Activated naive CD8-positive, alpha-beta T cell (primary cell): ENCODE results near the gene CCDC74B.
"Not testable (repeated sequence)": the region's sequence is repeated elsewhere in the genome, so short reads cannot be mapped to it uniquely, and the experiment has no call there.

ENCODE experiments used
- H3K27ac Mint-ChIP-seq: one replicate; pipeline ENCODE4 v1.8.0; 2021; ENCODE audit warnings: mixed read lengths
- H3K27me3 Mint-ChIP-seq: one replicate; pipeline ENCODE4 v1.8.0; 2021; ENCODE audit warnings: mixed read lengths
- H3K36me3 Mint-ChIP-seq: one replicate; pipeline ENCODE4 v1.8.0; 2021; ENCODE audit warnings: mixed read lengths
- H3K4me1 Mint-ChIP-seq: one replicate; pipeline ENCODE4 v1.8.0; 2021; ENCODE audit warnings: low read depth, mixed read lengths
- H3K4me3 Mint-ChIP-seq: one replicate; pipeline ENCODE4 v1.8.0; 2021; ENCODE audit warnings: mild to moderate bottlenecking, mixed read lengths
- H3K9me3 Mint-ChIP-seq: one replicate; pipeline ENCODE4 v1.8.0; 2021; ENCODE audit warnings: low read depth, mixed read lengths

The CCDC74B gene

GRCh38 chr2:130142396-130143265 lies 2.3 kb downstream of the CCDC74B start:
- H3K27me3 Mint-ChIP-seq, H3K4me1 Mint-ChIP-seq, H3K36me3 Mint-ChIP-seq, H3K9me3 Mint-ChIP-seq, H3K27ac Mint-ChIP-seq: not testable (repeated sequence)
- peak overlapping the region; percentile 74 for H3K4me3 Mint-ChIP-seq

DNA sequence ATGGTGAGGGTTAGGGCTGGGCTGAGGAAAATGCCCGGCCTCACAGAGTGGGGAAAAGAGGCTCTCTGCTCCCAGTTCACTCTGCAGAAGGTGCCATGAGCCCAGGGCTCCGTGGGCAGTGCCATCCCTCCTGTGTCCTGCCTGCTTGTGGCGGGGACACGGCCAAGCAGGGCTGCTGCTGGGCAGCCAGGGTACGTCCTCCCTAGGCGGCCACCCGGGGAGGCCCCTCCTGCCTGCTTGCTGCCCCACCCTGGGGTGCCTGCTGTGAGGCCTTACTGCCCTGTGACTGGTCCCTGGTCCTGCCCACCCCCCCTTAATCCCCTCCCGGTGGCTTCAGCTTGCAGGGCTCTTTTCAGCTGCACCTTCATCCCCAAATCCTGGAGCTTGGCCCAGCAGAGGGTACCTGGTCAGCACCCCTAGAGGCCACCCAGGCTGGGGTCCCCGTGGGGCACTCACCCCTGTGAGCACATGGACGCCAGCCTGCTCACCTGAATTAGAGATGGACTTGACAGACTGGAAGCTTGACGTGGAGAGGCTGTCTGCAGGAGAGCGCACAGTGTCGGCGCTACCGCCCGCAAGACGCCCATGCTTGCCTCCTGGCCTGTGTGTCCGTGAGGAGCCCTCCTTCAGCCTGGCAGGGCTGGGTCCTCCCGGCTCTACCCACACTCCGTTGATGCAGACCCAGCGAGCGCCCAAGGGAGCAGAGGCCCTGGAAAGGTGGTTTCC lies 3.1 kb downstream of the CCDC74B start:
- not testable (repeated sequence) for H3K36me3 Mint-ChIP-seq, H3K4me3 Mint-ChIP-seq, H3K27ac Mint-ChIP-seq, H3K27me3 Mint-ChIP-seq, H3K9me3 Mint-ChIP-seq, H3K4me1 Mint-ChIP-seq

GRCh38 chr2:130141002-130141401 lies 3.9 kb downstream of the CCDC74B start:
- H3K4me1 Mint-ChIP-seq, H3K36me3 Mint-ChIP-seq, H3K9me3 Mint-ChIP-seq, H3K27ac Mint-ChIP-seq, H3K27me3 Mint-ChIP-seq, H3K4me3 Mint-ChIP-seq: not testable (repeated sequence)

DNA sequence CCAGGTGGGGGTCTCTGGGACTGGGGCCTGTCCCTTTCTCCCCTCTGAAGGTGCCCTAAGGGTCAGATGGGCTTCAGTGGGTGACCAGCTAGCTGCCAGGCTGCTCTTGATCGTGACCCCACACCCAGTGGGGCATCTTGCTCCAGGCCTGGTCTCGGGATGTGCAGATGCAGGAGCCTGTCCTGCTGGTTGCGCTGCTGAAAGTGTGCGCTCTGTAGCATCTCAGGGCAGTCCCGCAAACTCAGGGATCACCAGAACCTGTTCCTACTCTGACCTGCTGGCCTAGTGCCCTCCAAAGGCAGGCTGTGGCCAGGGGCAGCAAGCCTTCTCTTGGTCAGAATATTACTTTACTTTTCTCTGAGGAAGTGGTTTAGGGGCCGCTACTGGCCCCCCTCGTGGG lies 4.4 kb downstream of the CCDC74B start:
- not testable (repeated sequence) for H3K9me3 Mint-ChIP-seq, H3K4me3 Mint-ChIP-seq, H3K4me1 Mint-ChIP-seq, H3K27ac Mint-ChIP-seq, H3K27me3 Mint-ChIP-seq, H3K36me3 Mint-ChIP-seq

DNA sequence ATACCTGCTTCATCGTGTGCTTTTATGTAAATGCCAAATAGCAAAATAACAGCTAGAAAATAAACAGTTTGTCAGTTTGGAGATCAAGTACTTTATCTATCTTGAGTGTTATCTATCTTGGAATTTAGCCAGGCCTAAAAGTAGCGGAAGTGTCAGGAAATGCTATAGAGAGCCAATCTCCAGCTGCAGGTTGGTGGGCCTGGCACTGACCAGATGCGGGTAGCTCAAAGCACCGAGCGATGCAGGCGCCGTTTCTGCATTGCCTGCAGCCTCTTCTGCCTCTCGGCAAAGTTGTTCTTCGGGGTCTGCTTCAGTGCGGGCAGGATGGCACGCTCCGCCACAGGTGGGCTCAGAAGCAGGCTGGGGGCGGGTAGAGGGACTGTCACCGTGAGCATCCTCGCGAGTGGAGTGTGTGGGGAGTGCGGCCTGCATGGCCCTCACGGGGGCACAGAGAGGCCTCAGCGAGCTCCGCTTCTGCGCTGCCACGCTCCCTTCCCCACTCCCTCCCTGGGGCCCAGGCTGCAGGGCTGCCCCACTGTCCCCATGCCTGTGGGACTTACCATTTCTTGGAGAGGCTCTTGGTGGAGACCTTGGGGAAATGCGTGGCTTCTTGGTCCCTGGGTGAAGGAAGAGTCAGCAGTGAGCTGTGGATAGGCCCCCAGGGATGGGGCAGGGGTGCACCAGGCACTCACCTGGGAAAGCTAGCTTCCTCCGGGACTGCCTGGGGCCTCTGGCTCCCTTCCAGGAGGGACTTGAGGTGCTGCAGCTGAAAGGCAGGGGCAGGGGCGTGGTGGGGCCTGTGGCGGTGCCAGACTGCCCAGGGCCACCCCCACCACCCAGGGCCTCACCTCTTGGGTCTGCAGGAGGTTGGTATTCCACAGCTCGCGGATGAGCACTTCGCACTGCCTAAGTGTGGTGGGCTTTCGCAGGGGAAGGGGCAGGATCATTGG lies 5.3 kb downstream of the CCDC74B start:
- H3K4me3 Mint-ChIP-seq, H3K36me3 Mint-ChIP-seq, H3K4me1 Mint-ChIP-seq, H3K27ac Mint-ChIP-seq, H3K27me3 Mint-ChIP-seq, H3K9me3 Mint-ChIP-seq: not testable (repeated sequence)

- not testable (repeated sequence) for H3K4me3 Mint-ChIP-seq, H3K36me3 Mint-ChIP-seq, H3K27ac Mint-ChIP-seq, H3K9me3 Mint-ChIP-seq, H3K4me1 Mint-ChIP-seq, H3K27me3 Mint-ChIP-seq
Measured at GRCh38 chr2:130138841-130139251, 6.1 kb downstream of the CCDC74B start.

DNA sequence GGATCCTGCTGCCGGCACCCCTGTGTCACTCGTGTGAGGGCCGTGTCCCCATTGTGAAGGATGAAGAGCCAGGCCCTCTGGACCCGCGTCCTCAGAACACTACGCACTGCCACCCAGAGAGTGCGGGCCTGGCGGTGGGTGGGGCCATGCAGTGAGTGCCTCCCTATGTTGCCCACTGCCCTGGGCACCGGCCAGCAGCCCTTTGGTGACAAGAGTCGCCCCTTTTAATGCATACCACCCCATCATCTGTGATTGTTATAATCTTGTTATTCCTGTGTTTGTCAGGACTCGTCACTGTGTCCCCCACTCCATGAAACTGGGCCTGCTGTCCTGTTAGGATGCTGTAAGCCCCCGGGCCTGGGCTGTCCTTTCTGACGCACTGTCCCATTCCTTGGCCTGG lies 6.6 kb downstream of the CCDC74B start:
- not testable (repeated sequence) for H3K27me3 Mint-ChIP-seq, H3K9me3 Mint-ChIP-seq, H3K36me3 Mint-ChIP-seq, H3K4me1 Mint-ChIP-seq, H3K4me3 Mint-ChIP-seq, H3K27ac Mint-ChIP-seq

DNA sequence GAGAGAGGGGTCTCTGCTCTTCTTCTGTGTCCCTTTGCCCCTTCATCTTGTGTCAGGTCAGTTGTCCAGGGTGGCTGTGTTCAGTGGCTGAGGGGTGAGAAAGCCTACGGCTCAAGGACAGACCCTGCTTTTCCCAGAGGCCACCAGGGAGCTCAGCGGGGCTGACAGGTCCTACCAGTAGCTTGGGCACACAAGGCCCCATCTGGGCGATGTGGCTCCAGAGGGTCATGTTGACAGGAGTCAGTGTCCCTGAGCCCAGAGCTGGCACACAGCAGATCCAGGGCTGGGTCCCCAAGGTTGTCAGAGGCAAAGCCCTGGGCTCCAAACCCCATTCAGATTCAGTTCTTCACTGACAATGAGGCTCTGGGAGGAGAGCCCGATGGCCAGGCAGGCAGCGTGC lies 7.8 kb downstream of the CCDC74B start:
- not testable (repeated sequence) for H3K27ac Mint-ChIP-seq, H3K27me3 Mint-ChIP-seq, H3K9me3 Mint-ChIP-seq, H3K4me1 Mint-ChIP-seq, H3K36me3 Mint-ChIP-seq, H3K4me3 Mint-ChIP-seq

GRCh38 chr2:130136546-130136945 lies 8.4 kb downstream of the CCDC74B start:
- not testable (repeated sequence) for H3K4me3 Mint-ChIP-seq, H3K27me3 Mint-ChIP-seq

GRCh38 chr2:130135692-130136541 lies 9.0 kb downstream of the CCDC74B start:
- Mint-ChIP-seq H3K36me3 (no peaks in the 10 kb centered on the region), H3K4me3 (no peak overlapping the region), H3K4me1 (peaks cover 3% of the 10 kb centered on the region), H3K27me3 (no peaks in the 10 kb centered on the region), H3K27ac (no peak overlapping the region), H3K9me3 (no peaks in the 10 kb centered on the region)

More at GRCh38 chr2:130136546-130136945, 8.4 kb downstream of the CCDC74B start:
- H3K9me3 Mint-ChIP-seq, H3K36me3 Mint-ChIP-seq, H3K27ac Mint-ChIP-seq, H3K4me1 Mint-ChIP-seq: not testable (repeated sequence)

GRCh38 chr2:130129120-130129829 lies 15.6 kb downstream of the CCDC74B start, which contains the start of gene POTEF:
Gene POTEF, minus strand, starts transcription at chr2:130129222. Its CDS starts 8,707 bp downstream, at chr2:130120515.
- H3K36me3 Mint-ChIP-seq, H3K4me3 Mint-ChIP-seq, H3K4me1 Mint-ChIP-seq, H3K27me3 Mint-ChIP-seq, H3K9me3 Mint-ChIP-seq, H3K27ac Mint-ChIP-seq: not testable (repeated sequence)

- not testable (repeated sequence) for H3K4me1 Mint-ChIP-seq, H3K4me3 Mint-ChIP-seq, H3K27ac Mint-ChIP-seq, H3K36me3 Mint-ChIP-seq, H3K9me3 Mint-ChIP-seq, H3K27me3 Mint-ChIP-seq
Measured at GRCh38 chr2:130128464-130128863, 16.4 kb downstream of the CCDC74B start.

- H3K4me3 Mint-ChIP-seq, H3K27ac Mint-ChIP-seq, H3K36me3 Mint-ChIP-seq, H3K27me3 Mint-ChIP-seq, H3K9me3 Mint-ChIP-seq, H3K4me1 Mint-ChIP-seq: not testable (repeated sequence)
Measured at GRCh38 chr2:130127726-130128125, 17.2 kb downstream of the CCDC74B start.

GRCh38 chr2:130120924-130121323 lies 24.0 kb downstream of the CCDC74B start:
- not testable (repeated sequence) for H3K9me3 Mint-ChIP-seq, H3K27ac Mint-ChIP-seq

More at GRCh38 chr2:130120924-130121323, 24.0 kb downstream of the CCDC74B start:
- H3K27me3 Mint-ChIP-seq, H3K4me3 Mint-ChIP-seq, H3K4me1 Mint-ChIP-seq, H3K36me3 Mint-ChIP-seq: not testable (repeated sequence)
